ENCODE results near the gene FBXO5. TPM values are rescaled to one million over a fixed set of nuclear protein-coding genes. Genes with fewer than 3 reads are reported as not detected.

FBXO5 gene, protein sequence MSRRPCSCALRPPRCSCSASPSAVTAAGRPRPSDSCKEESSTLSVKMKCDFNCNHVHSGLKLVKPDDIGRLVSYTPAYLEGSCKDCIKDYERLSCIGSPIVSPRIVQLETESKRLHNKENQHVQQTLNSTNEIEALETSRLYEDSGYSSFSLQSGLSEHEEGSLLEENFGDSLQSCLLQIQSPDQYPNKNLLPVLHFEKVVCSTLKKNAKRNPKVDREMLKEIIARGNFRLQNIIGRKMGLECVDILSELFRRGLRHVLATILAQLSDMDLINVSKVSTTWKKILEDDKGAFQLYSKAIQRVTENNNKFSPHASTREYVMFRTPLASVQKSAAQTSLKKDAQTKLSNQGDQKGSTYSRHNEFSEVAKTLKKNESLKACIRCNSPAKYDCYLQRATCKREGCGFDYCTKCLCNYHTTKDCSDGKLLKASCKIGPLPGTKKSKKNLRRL
- total RNA-seq: 10 to 100 TPM; 68.7 to 71.2 TPM

DNA sequence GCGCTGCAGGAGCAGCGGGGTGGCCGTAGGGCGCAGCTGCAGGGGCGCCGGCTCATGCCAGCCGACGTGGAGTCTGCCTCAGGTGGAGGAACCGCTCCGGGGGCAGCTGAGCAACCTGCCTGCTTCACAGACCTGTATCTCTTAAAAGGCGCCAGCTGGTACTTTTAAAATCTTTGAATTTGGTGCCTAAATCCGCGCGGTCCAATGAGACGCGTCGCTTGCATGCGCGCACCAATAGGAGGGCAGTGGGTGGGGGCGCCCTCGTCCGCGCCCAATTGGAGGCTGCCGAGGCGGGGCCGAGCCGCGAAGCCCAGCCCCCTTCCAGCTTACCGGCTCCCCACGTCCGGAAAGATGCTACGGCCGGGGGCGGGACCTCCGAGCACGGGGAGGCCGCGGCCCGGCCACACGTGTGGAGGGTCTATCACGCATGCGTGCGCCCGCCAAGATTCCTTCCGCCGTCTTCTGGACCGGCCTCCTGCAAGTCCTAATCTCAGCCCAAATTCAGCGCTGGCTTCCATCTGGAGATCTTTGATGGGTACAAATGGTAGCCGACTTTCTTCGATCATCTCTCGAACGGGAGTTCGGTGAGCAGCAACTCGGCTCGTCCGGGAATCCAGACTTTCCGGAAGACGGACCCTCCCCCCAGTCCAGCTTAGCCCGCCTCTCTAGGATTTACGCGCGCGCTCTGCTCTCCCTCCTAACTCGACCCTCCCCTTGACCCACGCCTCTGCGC lies at the start of gene FBXO5:
TSS of gene FBXO5 (minus strand) at position 138 of the 733 bp plus-strand sequence. CDS start at position 56, 82 bp downstream.
- ChIA-PET POLR2A (interaction anchor here (0.9 to 5.3 kb wide), 15 partner anchors 10 to 1979 kb away, joined by 3 to 151 read pairs (median 3); partner anchors contain the start of gene MTRF1L), CTCF (interaction anchor here (0.8 to 1.6 kb wide), 6 partner anchors 13 to 799 kb away, joined by 3 to 7 read pairs (median 4); partner anchors contain the start of gene MTRF1L)
- peaks cover 65% of the 10 kb centered on the region for H3K36me3 Mint-ChIP-seq (ENCODE audit: low read depth)
- H3K27ac Mint-ChIP-seq: peak within 1 kb of the TSS; percentile 96
- peaks cover 50% of the 10 kb centered on the region for H3K4me1 Mint-ChIP-seq
- peak within 1 kb of the TSS; percentile 90 for H3K4me3 Mint-ChIP-seq
- H3K27me3 Mint-ChIP-seq: no peaks in the 10 kb centered on the region
- H3K9me3 Mint-ChIP-seq: no peaks in the 10 kb centered on the region
- peak; percentile 98 for DNase-seq

DNA sequence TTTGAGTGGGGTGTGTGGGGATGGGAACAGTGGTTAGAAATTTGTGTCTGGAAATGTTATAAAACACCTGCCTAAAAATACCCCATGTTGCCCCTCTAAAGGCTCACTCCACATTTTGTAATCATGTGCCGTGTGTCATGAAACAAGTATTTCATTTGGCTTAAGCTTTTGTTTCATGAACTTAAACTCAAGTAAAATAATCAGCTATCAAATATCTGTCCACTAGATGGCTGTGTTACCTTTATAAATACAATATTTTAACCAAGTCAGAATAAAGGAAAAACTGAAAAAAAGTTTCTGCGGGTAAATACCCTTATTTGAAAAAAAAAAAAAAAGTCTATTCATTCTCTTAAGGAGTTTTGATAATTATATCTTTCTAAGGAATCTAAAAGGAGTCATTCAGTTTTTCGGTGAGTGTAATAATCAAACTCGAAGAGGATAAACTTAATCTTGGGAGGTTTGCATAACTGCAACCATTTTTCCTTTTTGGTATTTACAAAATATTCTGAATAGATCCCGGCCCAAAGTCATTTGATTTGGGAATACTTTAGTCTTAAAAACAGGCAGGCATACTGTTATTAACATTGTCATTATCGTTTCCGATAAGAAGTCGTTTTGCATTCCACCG lies 49.5 kb upstream of the FBXO5 start:
- no peak overlapping the region for H3K4me3 Mint-ChIP-seq
- POLR2A ChIA-PET: no interaction called here
- no peaks in the 10 kb centered on the region for H3K4me1 Mint-ChIP-seq
- H3K27ac Mint-ChIP-seq: no peak overlapping the region
- DNase-seq: no peak
- no peaks in the 10 kb centered on the region for H3K9me3 Mint-ChIP-seq
- H3K27me3 Mint-ChIP-seq: peaks cover 23% of the 10 kb centered on the region
- CTCF ChIA-PET: interaction anchor here (0.7 to 0.9 kb wide), 3 partner anchors 14 to 71 kb away, joined by 3 to 4 read pairs (median 4); no protein-coding TSS in a partner anchor
- H3K36me3 Mint-ChIP-seq (ENCODE audit: low read depth): no peaks in the 10 kb centered on the region

GRCh38 chr6:153031335-153031955 lies 48.6 kb upstream of the FBXO5 start:
- H3K4me3 Mint-ChIP-seq: no peak overlapping the region
- no peaks in the 10 kb centered on the region for H3K4me1 Mint-ChIP-seq
- no peaks in the 10 kb centered on the region for H3K9me3 Mint-ChIP-seq
- peaks cover 27% of the 10 kb centered on the region for H3K27me3 Mint-ChIP-seq
- H3K36me3 Mint-ChIP-seq (ENCODE audit: low read depth): no peaks in the 10 kb centered on the region
- H3K27ac Mint-ChIP-seq: no peak overlapping the region
- DNase-seq: no peak
- CTCF ChIA-PET: no interaction called here
- POLR2A ChIA-PET: no interaction called here

GRCh38 chr6:153028963-153029362 lies 46.1 kb upstream of the FBXO5 start:
- ChIA-PET CTCF (interaction anchor here (0.9 kb wide), 1 partner anchor 14 kb away, joined by 3 read pairs; no protein-coding TSS in a partner anchor), POLR2A (no interaction called here)
- Mint-ChIP-seq H3K27ac (no peak overlapping the region), H3K4me1 (no peaks in the 10 kb centered on the region), H3K36me3 (ENCODE audit: low read depth) (no peaks in the 10 kb centered on the region), H3K4me3 (no peak overlapping the region), H3K27me3 (peaks cover 31% of the 10 kb centered on the region), H3K9me3 (no peaks in the 10 kb centered on the region)
- no peak for DNase-seq

DNA sequence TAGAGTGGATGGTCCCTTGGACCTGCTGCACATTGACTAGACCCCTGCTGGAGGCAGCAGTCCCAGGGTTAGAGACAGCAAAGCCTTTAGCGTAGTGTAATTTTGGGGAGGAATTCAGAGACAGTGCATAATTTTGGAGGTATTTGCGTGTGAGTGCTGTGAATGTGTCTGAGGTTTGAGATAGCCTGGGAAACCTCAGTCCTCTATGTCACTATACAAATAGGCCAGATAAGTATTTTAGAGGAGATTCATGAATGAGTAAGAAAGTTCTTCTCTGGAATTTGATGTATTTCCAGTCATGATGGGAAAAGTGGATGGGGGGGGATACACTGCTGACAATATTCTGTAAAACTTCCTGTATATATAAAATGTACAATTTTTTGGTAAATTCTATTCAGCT lies 45.4 kb upstream of the FBXO5 start:
- Mint-ChIP-seq H3K9me3 (no peaks in the 10 kb centered on the region), H3K36me3 (ENCODE audit: low read depth) (no peaks in the 10 kb centered on the region), H3K4me1 (no peaks in the 10 kb centered on the region), H3K27ac (no peak overlapping the region), H3K27me3 (peaks cover 33% of the 10 kb centered on the region), H3K4me3 (no peak overlapping the region)
- no peak for DNase-seq
- ChIA-PET CTCF (interaction anchor here (0.9 kb wide), 1 partner anchor 13 kb away, joined by 3 read pairs; no protein-coding TSS in a partner anchor), POLR2A (no interaction called here)

DNA sequence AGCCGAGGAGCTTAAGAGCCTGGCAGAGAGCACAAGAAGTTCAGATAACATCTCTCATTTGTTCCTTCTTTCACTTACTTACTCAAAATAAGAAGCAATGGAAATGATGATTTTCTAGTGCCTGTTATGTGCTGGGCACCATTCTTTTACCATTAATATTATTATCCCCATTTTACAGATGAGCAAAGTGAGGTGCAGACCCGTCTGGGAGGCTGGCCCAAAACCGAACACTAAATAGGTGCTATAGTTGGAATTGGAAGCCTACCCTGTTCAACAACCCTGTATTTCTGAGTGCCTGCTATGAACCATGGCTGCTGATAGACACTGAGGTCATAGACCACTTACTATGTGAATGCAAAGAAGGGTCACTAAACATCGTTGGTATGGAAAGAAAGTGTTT lies 44.6 kb upstream of the FBXO5 start:
- DNase-seq: no peak
- ChIA-PET POLR2A (no interaction called here), CTCF (no interaction called here)
- Mint-ChIP-seq H3K27me3 (peaks cover 36% of the 10 kb centered on the region), H3K4me3 (no peak overlapping the region), H3K9me3 (no peaks in the 10 kb centered on the region), H3K36me3 (ENCODE audit: low read depth) (no peaks in the 10 kb centered on the region), H3K27ac (no peak overlapping the region), H3K4me1 (no peaks in the 10 kb centered on the region)

DNA sequence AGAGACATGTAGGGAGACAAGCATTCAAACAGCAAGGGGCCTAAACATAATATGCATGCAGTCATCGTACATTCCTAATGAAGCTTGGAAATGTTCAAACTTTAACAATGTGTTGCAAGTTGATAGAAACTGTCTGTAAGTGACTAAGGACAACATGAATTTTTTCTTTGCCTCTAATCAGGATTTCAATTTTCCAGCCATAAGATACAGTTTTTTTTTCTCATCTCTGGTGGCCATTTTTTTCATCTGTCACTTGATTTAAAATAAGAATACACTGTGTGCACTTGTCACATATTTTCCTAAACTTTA lies 41.8 kb upstream of the FBXO5 start:
- no peak overlapping the region for H3K4me3 Mint-ChIP-seq
- H3K36me3 Mint-ChIP-seq (ENCODE audit: low read depth): no peaks in the 10 kb centered on the region
- H3K9me3 Mint-ChIP-seq: no peaks in the 10 kb centered on the region
- ChIA-PET CTCF (interaction anchor here (1.2 to 1.4 kb wide), 3 partner anchors 70 to 159 kb away, joined by 3 to 5 read pairs (median 3); no protein-coding TSS in a partner anchor), POLR2A (no interaction called here)
- peaks cover 26% of the 10 kb centered on the region for H3K27me3 Mint-ChIP-seq
- no peak overlapping the region for H3K27ac Mint-ChIP-seq
- no peak for DNase-seq
- H3K4me1 Mint-ChIP-seq: no peaks in the 10 kb centered on the region

- POLR2A ChIA-PET: interaction anchor here (1.0 kb wide), 1 partner anchor 41 kb away, joined by 3 read pairs; the partner anchor contains the start of gene FBXO5
- CTCF ChIA-PET: interaction anchor here (0.7 to 1.4 kb wide), 4 partner anchors 70 to 159 kb away, joined by 3 to 5 read pairs (median 3); no protein-coding TSS in a partner anchor
- Mint-ChIP-seq H3K4me1 (no peaks in the 10 kb centered on the region), H3K27me3 (peaks cover 28% of the 10 kb centered on the region), H3K36me3 (ENCODE audit: low read depth) (no peaks in the 10 kb centered on the region), H3K27ac (no peak overlapping the region), H3K4me3 (no peak overlapping the region), H3K9me3 (no peaks in the 10 kb centered on the region)
- DNase-seq: peak; percentile 43
Observed at GRCh38 chr6:153023977-153024708, 41.3 kb upstream of the FBXO5 start.

GRCh38 chr6:153018355-153018754 lies 35.5 kb upstream of the FBXO5 start:
- Mint-ChIP-seq H3K27me3 (peaks cover 28% of the 10 kb centered on the region), H3K9me3 (no peaks in the 10 kb centered on the region), H3K4me3 (no peak overlapping the region), H3K27ac (no peak overlapping the region), H3K4me1 (no peaks in the 10 kb centered on the region), H3K36me3 (ENCODE audit: low read depth) (no peaks in the 10 kb centered on the region)
- no peak for DNase-seq
- CTCF ChIA-PET: interaction anchor here (1.6 kb wide), 1 partner anchor 21 kb away, joined by 3 read pairs; no protein-coding TSS in a partner anchor
- POLR2A ChIA-PET: no interaction called here

GRCh38 chr6:153016846-153017245 lies 34.0 kb upstream of the FBXO5 start:
- H3K27me3 Mint-ChIP-seq: peaks cover 30% of the 10 kb centered on the region

GRCh38 chr6:153015094-153015640 lies 32.3 kb upstream of the FBXO5 start:
- CTCF ChIA-PET: interaction anchor here (1.0 kb wide), 1 partner anchor 13 kb away, joined by 3 read pairs; no protein-coding TSS in a partner anchor
- no peak for DNase-seq
- H3K36me3 Mint-ChIP-seq (ENCODE audit: low read depth): no peaks in the 10 kb centered on the region
- peaks cover 37% of the 10 kb centered on the region for H3K27me3 Mint-ChIP-seq
- H3K4me1 Mint-ChIP-seq: no peaks in the 10 kb centered on the region
- no peak overlapping the region for H3K4me3 Mint-ChIP-seq
- POLR2A ChIA-PET: no interaction called here
- no peaks in the 10 kb centered on the region for H3K9me3 Mint-ChIP-seq
- no peak overlapping the region for H3K27ac Mint-ChIP-seq

More at GRCh38 chr6:153016846-153017245, 34.0 kb upstream of the FBXO5 start:
- DNase-seq: no peak
- ChIA-PET CTCF (no interaction called here), POLR2A (no interaction called here)
- Mint-ChIP-seq H3K9me3 (no peaks in the 10 kb centered on the region), H3K27ac (no peak overlapping the region), H3K4me1 (no peaks in the 10 kb centered on the region), H3K36me3 (ENCODE audit: low read depth) (no peaks in the 10 kb centered on the region), H3K4me3 (no peak overlapping the region)

DNA sequence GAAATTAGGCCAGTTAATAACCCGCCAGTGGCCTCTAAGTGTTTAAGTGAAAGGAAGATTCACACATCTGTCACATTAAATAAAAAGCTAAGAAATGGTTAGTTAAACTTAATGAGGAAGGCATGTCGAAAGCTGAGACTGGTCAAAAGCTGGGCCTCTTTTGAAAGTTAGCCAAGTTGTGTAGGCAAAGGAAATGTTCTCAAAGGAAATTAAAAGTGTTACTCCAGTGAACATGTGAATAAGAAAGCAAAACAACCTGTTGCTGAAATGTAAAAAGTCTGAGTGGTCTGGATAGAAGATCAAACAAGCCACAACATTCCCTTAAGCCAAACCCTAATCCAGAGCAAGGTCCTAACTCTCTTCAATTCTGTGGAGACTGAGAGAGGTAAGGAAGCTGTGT lies 30.6 kb upstream of the FBXO5 start:
- Mint-ChIP-seq H3K27me3 (peaks cover 33% of the 10 kb centered on the region), H3K4me1 (no peaks in the 10 kb centered on the region), H3K27ac (no peak overlapping the region), H3K4me3 (no peak overlapping the region), H3K36me3 (ENCODE audit: low read depth) (no peaks in the 10 kb centered on the region), H3K9me3 (no peaks in the 10 kb centered on the region)
- ChIA-PET CTCF (no interaction called here), POLR2A (no interaction called here)
- no peak for DNase-seq
